Vagina (tissue), 2 donors: Measurements from ENCODE around the gene CDCA8.

Experiments
- POLR2A ChIP-seq, 2 donors: fragments of 450-650 bp; IDR thresholded peaks; one replicate each; pipeline ENCODE4 v1.6.1; 2017; ENCODE audit warnings: antibody characterized with exemption in 2 of 2, mild to moderate bottlenecking in 2 of 2, moderate library complexity in 2 of 2
- POLR2AphosphoS5 ChIP-seq, 2 donors: sonication (generic); formaldehyde crosslinking; IDR thresholded peaks; one replicate each; pipeline ENCODE4 v1.9.0; 2017; ENCODE audit warnings: antibody characterized with exemption in 2 of 2, mild to moderate bottlenecking in 2 of 2, low read depth in 1 of 2; ENCODE audit not compliant: insufficient read depth in 1 of 2
- TF ChIP-seq, protein P1 (sequence below), 3 experiments: fragments of 450-650 bp in 2 of 3; fragments of 200-600 bp in 1 of 3; sonication (generic) in 1 of 3; IDR thresholded peaks; one replicate each; pipeline ENCODE4 v1.5.1; 2017 to 2019; ENCODE audit warnings: antibody characterized with exemption in 3 of 3, mild to moderate bottlenecking in 2 of 3, moderate library complexity in 2 of 3

GRCh38 chr1:37661401-37661800 lies 30.9 kb upstream of the CDCA8 start:
- TF ChIP-seq, protein P1, sequence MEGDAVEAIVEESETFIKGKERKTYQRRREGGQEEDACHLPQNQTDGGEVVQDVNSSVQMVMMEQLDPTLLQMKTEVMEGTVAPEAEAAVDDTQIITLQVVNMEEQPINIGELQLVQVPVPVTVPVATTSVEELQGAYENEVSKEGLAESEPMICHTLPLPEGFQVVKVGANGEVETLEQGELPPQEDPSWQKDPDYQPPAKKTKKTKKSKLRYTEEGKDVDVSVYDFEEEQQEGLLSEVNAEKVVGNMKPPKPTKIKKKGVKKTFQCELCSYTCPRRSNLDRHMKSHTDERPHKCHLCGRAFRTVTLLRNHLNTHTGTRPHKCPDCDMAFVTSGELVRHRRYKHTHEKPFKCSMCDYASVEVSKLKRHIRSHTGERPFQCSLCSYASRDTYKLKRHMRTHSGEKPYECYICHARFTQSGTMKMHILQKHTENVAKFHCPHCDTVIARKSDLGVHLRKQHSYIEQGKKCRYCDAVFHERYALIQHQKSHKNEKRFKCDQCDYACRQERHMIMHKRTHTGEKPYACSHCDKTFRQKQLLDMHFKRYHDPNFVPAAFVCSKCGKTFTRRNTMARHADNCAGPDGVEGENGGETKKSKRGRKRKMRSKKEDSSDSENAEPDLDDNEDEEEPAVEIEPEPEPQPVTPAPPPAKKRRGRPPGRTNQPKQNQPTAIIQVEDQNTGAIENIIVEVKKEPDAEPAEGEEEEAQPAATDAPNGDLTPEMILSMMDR (IDR thresholded peaks at IDR 0.05): no peak
- TF ChIP-seq POLR2AphosphoS5 (IDR thresholded peaks at IDR 0.05; ENCODE audit: insufficient read depth in 1 of 2, low read depth in 1 of 2) (no peak), POLR2A (IDR thresholded peaks at IDR 0.05) (no peak)
